Activated naive CD8-positive, alpha-beta T cell treated with anti-CD3 and anti-CD28 coated beads for 36 hours (primary cell): ENCODE results near the gene KIZ. TPM values are rescaled to one million over a fixed set of nuclear protein-coding genes. Genes with fewer than 3 reads are reported as not detected.
"Not testable (repeated sequence)": the region's sequence is repeated elsewhere in the genome, so short reads cannot be mapped to it uniquely, and the experiment has no call there.

Source experiments
- DNase-seq: peaks from one replicate; pipeline ENCODE4 v3.0.0; 2021
- H3K27ac Mint-ChIP-seq: one replicate; pipeline ENCODE4 v1.8.0; 2022; ENCODE audit warnings: mild to moderate bottlenecking, moderate library complexity, mixed read lengths
- H3K27me3 Mint-ChIP-seq: one replicate; pipeline ENCODE4 v1.8.0; 2022; ENCODE audit warnings: mild to moderate bottlenecking, mixed read lengths
- H3K36me3 Mint-ChIP-seq: one replicate; pipeline ENCODE4 v1.8.0; 2021; ENCODE audit warnings: mild to moderate bottlenecking, mixed read lengths
- H3K4me1 Mint-ChIP-seq: one replicate; pipeline ENCODE4 v1.8.0; 2021; ENCODE audit warnings: mixed read lengths
- H3K4me3 Mint-ChIP-seq: one replicate; pipeline ENCODE4 v1.8.0; 2022; ENCODE audit warnings: mild to moderate bottlenecking, moderate library complexity, mixed read lengths
- H3K9me3 Mint-ChIP-seq: one replicate; pipeline ENCODE4 v1.8.0; 2022; ENCODE audit warnings: mixed read lengths
- total RNA-seq, 2 experiments: library from RNA; stranded (reverse); gene quantifications; one replicate each; pipeline ENCODE4 v1.2.3, GENCODE V29; 2021

Gene KIZ
- total RNA-seq, 2 experiments from 2014 or later = 9.6 to 15.7 TPM

- Mint-ChIP-seq H3K27me3 (no peaks in the 10 kb centered on the region), H3K27ac (no peak overlapping the region), H3K36me3 (no peaks in the 10 kb centered on the region), H3K4me3 (no peak overlapping the region), H3K4me1 (no peaks in the 10 kb centered on the region), H3K9me3 (no peaks in the 10 kb centered on the region)
- DNase-seq = no peak
Observed at GRCh38 chr20:21234324-21234723, 108.4 kb downstream of the KIZ start.

GRCh38 chr20:21234806-21235483, 109.1 kb downstream of the KIZ start:
- Mint-ChIP-seq H3K27ac (peak overlapping the region; percentile 34), H3K4me3 (no peak overlapping the region), H3K36me3 (no peaks in the 10 kb centered on the region), H3K9me3 (no peaks in the 10 kb centered on the region), H3K27me3 (no peaks in the 10 kb centered on the region), H3K4me1 (no peaks in the 10 kb centered on the region)
- no peak for DNase-seq

GRCh38 chr20:21235484-21236445, 109.9 kb downstream of the KIZ start:
- no peak overlapping the region for H3K27ac Mint-ChIP-seq

DNA sequence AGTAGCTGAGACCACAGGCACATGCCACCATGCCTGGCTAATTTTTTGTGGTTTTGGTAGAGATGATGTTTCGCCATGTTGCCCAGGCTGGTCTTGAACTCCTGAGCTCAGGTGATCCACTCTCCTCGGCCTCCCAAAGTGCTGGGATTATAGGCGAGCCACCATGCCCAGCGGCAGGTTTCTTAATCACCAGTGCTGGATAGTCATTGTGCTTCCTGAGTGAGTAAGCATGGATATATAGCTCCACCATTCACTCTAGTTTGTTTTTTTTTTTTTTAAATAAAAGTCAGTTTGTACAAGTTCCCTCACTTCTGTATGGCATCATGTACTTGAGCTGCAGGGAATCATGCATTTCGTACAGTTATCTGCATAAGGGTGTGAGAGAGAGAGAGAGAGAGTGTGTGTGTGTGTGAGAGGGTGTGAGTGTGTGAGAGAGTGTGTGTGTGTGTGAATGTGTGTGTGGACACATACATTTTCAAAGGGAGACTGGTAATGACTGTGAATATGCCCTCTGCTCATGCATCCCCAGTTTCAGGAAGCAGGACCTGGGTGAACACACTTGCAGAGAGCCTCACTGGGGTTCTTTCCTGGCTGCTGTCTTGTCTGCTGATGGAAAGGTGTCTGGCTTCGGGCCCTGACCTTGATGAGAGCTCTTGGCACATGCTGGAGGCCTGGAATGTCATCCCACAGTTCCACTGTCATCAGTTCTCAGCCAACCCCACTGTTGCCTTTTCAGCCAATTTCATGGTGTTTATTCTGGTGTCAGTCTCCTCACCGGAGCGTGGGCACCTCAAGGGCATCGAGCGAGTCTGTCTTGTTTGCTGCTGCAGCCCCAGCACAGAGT, 112.3 kb downstream of the KIZ start:
- Mint-ChIP-seq H3K4me1 (no peaks in the 10 kb centered on the region), H3K9me3 (no peaks in the 10 kb centered on the region), H3K4me3 (no peak overlapping the region), H3K27ac (no peak overlapping the region), H3K36me3 (no peaks in the 10 kb centered on the region), H3K27me3 (no peaks in the 10 kb centered on the region)
- DNase-seq = no peak

More at GRCh38 chr20:21235484-21236445, 109.9 kb downstream of the KIZ start:
- no peak overlapping the region for H3K4me3 Mint-ChIP-seq
- no peaks in the 10 kb centered on the region for H3K4me1 Mint-ChIP-seq
- H3K27me3 Mint-ChIP-seq = no peaks in the 10 kb centered on the region
- DNase-seq = peak; percentile 55
- H3K36me3 Mint-ChIP-seq = no peaks in the 10 kb centered on the region
- H3K9me3 Mint-ChIP-seq = no peaks in the 10 kb centered on the region

GRCh38 chr20:21238818-21239536, 113.1 kb downstream of the KIZ start:
- Mint-ChIP-seq H3K9me3 (no peaks in the 10 kb centered on the region), H3K27ac (no peak overlapping the region), H3K27me3 (no peaks in the 10 kb centered on the region), H3K36me3 (no peaks in the 10 kb centered on the region), H3K4me1 (no peaks in the 10 kb centered on the region), H3K4me3 (no peak overlapping the region)
- no peak for DNase-seq

DNA sequence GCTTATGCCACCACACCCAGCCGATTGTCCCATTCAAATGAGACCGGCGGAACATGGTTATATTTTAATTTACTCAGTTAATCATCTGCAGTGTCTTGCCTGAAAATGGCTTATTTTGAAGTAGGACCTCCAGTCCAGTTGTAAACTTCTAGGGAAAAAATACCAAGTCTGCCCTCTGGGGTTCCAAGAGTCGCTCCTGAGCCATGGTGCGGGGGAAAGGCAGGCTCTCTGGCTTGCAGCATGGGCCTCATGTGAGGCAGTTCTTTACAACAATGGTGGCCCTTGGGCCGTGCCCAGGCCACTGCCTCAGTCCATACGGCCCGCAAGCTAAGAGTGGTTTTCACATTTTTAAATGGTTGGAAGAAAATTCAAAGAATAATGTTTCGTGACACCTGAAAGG, 114.5 kb downstream of the KIZ start:
- H3K36me3 Mint-ChIP-seq = peaks cover 5% of the 10 kb centered on the region
- no peak for DNase-seq
- H3K4me3 Mint-ChIP-seq = no peak overlapping the region
- no peaks in the 10 kb centered on the region for H3K9me3 Mint-ChIP-seq
- H3K27me3 Mint-ChIP-seq = no peaks in the 10 kb centered on the region
- no peaks in the 10 kb centered on the region for H3K4me1 Mint-ChIP-seq
- H3K27ac Mint-ChIP-seq = no peak overlapping the region

GRCh38 chr20:21241406-21241805, 115.5 kb downstream of the KIZ start:
- no peak overlapping the region for H3K4me3 Mint-ChIP-seq
- no peak for DNase-seq
- no peaks in the 10 kb centered on the region for H3K9me3 Mint-ChIP-seq
- no peaks in the 10 kb centered on the region for H3K4me1 Mint-ChIP-seq
- H3K36me3 Mint-ChIP-seq = peaks cover 5% of the 10 kb centered on the region
- no peaks in the 10 kb centered on the region for H3K27me3 Mint-ChIP-seq
- no peak overlapping the region for H3K27ac Mint-ChIP-seq

GRCh38 chr20:21243811-21244210, 117.9 kb downstream of the KIZ start:
- peaks cover 8% of the 10 kb centered on the region for H3K36me3 Mint-ChIP-seq
- H3K27ac Mint-ChIP-seq = no peak overlapping the region
- H3K9me3 Mint-ChIP-seq = no peaks in the 10 kb centered on the region
- DNase-seq = no peak
- no peaks in the 10 kb centered on the region for H3K4me1 Mint-ChIP-seq
- H3K27me3 Mint-ChIP-seq = no peaks in the 10 kb centered on the region
- no peak overlapping the region for H3K4me3 Mint-ChIP-seq

DNA sequence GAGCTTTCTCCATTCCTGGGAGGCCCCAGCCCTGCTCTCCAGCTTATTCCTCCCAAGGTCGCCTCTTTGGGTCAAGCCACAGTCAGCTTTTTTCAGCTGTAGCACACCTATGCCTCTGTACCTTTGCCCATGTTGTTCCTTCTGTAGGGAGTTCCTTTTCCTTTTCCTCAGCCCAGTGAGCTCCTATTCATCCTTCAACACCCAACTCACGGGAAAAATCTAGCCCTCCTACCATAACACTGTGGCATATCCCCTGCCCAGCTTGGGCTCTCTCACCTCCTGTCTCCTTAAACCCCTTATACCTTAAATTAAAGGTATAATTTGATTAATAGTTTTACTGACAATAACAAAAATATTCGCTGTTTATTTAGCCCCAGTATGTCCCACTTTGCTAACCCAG, 118.9 kb downstream of the KIZ start:
- Mint-ChIP-seq H3K27ac (no peak overlapping the region), H3K9me3 (no peaks in the 10 kb centered on the region), H3K27me3 (no peaks in the 10 kb centered on the region), H3K4me1 (no peaks in the 10 kb centered on the region), H3K4me3 (no peak overlapping the region), H3K36me3 (peaks cover 8% of the 10 kb centered on the region)
- no peak for DNase-seq

- H3K27ac Mint-ChIP-seq = no peak overlapping the region
- no peak overlapping the region for H3K4me3 Mint-ChIP-seq
- no peak for DNase-seq
- H3K27me3 Mint-ChIP-seq = no peaks in the 10 kb centered on the region
- H3K36me3 Mint-ChIP-seq = peaks cover 8% of the 10 kb centered on the region
- H3K9me3 Mint-ChIP-seq = no peaks in the 10 kb centered on the region
- peaks cover 2% of the 10 kb centered on the region for H3K4me1 Mint-ChIP-seq
Observed at GRCh38 chr20:21246161-21246560, 120.3 kb downstream of the KIZ start.

DNA sequence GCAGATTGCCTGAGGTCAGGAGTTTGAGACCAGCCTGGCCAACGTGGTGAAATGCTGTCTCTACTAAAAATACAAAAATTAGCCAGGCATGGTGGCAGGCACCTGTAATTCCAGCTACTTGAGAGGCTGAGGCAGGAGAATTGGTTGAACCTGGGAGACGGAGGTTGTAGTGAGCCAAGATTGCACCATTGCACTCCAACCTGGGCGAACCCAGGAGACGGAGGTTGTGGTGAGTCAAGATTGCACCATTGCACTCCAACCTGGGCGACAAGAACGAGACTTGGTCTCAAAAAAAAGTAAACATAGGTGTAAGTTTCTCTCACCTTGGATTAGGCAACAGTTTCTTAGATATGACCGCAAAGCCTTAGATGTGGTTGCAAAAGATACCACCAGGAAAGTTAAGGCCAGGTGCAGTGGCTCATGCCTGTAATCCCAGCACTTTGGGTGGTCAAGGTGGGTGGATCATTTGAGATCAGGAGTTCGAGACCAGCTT, 121.8 kb downstream of the KIZ start:
- H3K4me3 Mint-ChIP-seq, H3K9me3 Mint-ChIP-seq, H3K36me3 Mint-ChIP-seq, H3K4me1 Mint-ChIP-seq, DNase-seq, H3K27me3 Mint-ChIP-seq, H3K27ac Mint-ChIP-seq: not testable (repeated sequence)

GRCh38 chr20:21251278-21251677, 125.4 kb downstream of the KIZ start:
- Mint-ChIP-seq H3K27ac (no peak overlapping the region), H3K36me3 (peaks cover 3% of the 10 kb centered on the region), H3K4me3 (no peak overlapping the region), H3K4me1 (peaks cover 8% of the 10 kb centered on the region), H3K27me3 (no peaks in the 10 kb centered on the region), H3K9me3 (no peaks in the 10 kb centered on the region)
- no peak for DNase-seq

GRCh38 chr20:21257192-21257591, 131.3 kb downstream of the KIZ start:
- Mint-ChIP-seq H3K36me3 (no peaks in the 10 kb centered on the region), H3K9me3 (no peaks in the 10 kb centered on the region), H3K4me3 (no peak overlapping the region), H3K27ac (no peak overlapping the region), H3K27me3 (peaks cover 4% of the 10 kb centered on the region), H3K4me1 (no peaks in the 10 kb centered on the region)
- no peak for DNase-seq

GRCh38 chr20:21258411-21258810, 132.5 kb downstream of the KIZ start:
- no peak for DNase-seq
- Mint-ChIP-seq H3K27me3 (peaks cover 4% of the 10 kb centered on the region), H3K9me3 (no peaks in the 10 kb centered on the region), H3K4me1 (no peaks in the 10 kb centered on the region), H3K27ac (no peak overlapping the region), H3K4me3 (no peak overlapping the region), H3K36me3 (no peaks in the 10 kb centered on the region)
